Mesenchymal stem cell (in vitro differentiated cells and primary cell): Measurements from ENCODE around the gene SULT1A1.
"Not testable (repeated sequence)": the region's sequence is repeated elsewhere in the genome, so short reads cannot be mapped to it uniquely, and the experiment has no call there.

Source experiments
- DNase-seq: peaks from one replicate; pipeline ENCODE4 v3.0.0-alpha.2; 2013
- H2AFZ ChIP-seq: one replicate; pipeline ENCODE4 v1.6.1; 2013; ENCODE audit warnings: low read depth, mild to moderate bottlenecking, control low read depth, inconsistent platforms, low read length, moderate library complexity
- H2AK5ac ChIP-seq: 2 replicates; pipeline ENCODE4 v1.6.1; 2013; ENCODE audit warnings: low read length, moderate library complexity, mild to moderate bottlenecking, inconsistent platforms; ENCODE audit not compliant: severe bottlenecking
- H2BK120ac ChIP-seq: one replicate; pipeline ENCODE4 v1.6.1; 2013; ENCODE audit warnings: low read depth, mild to moderate bottlenecking, inconsistent platforms, low read length, moderate library complexity
- H2BK12ac ChIP-seq, 2 experiments: one replicate each; pipeline ENCODE4 v1.6.1; 2013; ENCODE audit warnings: inconsistent platforms in 2 of 2, low read length in 2 of 2, mild to moderate bottlenecking in 2 of 2, moderate library complexity in 2 of 2, control low read depth in 1 of 2
- H2BK15ac ChIP-seq: one replicate; pipeline ENCODE4 v1.6.1; 2013; ENCODE audit warnings: mild to moderate bottlenecking, low read depth, inconsistent platforms; ENCODE audit not compliant: poor library complexity, severe bottlenecking
- H2BK5ac ChIP-seq: 2 replicates; pipeline ENCODE4 v1.6.1; 2013; ENCODE audit warnings: low read depth, mild to moderate bottlenecking, low read length, control low read depth, inconsistent platforms; ENCODE audit not compliant: poor library complexity, severe bottlenecking
- H3K14ac ChIP-seq, 2 experiments: one replicate each; pipeline ENCODE4 v1.6.1; 2013; ENCODE audit warnings: inconsistent platforms in 2 of 2, low read length in 2 of 2, control low read depth in 1 of 2, mild to moderate bottlenecking in 1 of 2, moderate library complexity in 1 of 2
- H3K18ac ChIP-seq, 2 experiments: one replicate each; pipeline ENCODE4 v1.6.1; 2013; ENCODE audit warnings: inconsistent platforms in 2 of 2, low read length in 2 of 2, control low read depth in 1 of 2, low read depth in 1 of 2, mild to moderate bottlenecking in 1 of 2
- H3K23ac ChIP-seq, 2 experiments: one replicate each; pipeline ENCODE4 v1.6.1; 2013; ENCODE audit warnings: inconsistent platforms in 2 of 2, low read length in 2 of 2, mild to moderate bottlenecking in 2 of 2, moderate library complexity in 2 of 2, control low read depth in 1 of 2
- H3K27ac ChIP-seq: 2 replicates; pipeline ENCODE4 v1.5.1; 2013; ENCODE audit warnings: mild to moderate bottlenecking, moderate library complexity, low read length, control low read depth, inconsistent platforms; ENCODE audit not compliant: poor library complexity, severe bottlenecking
- H3K27me3 ChIP-seq, 2 experiments: 2 replicates each; pipeline versions ENCODE4 v1.6.1 to v1.7.0; 2013; ENCODE audit warnings: low read length in 2 of 2, mild to moderate bottlenecking in 2 of 2, moderate library complexity in 2 of 2, control low read depth in 1 of 2, inconsistent platforms in 1 of 2; ENCODE audit not compliant: control insufficient read depth in 1 of 2, insufficient read depth in 1 of 2
- H3K36me3 ChIP-seq, 2 experiments: 2 replicates each; pipeline versions ENCODE4 v1.6.1 to v1.7.0; 2013; ENCODE audit warnings: low read length in 2 of 2, control low read depth in 1 of 2, inconsistent platforms in 1 of 2, low read depth in 1 of 2, mild to moderate bottlenecking in 1 of 2; ENCODE audit not compliant: insufficient read depth in 2 of 2, control insufficient read depth in 1 of 2
- H3K4ac ChIP-seq, 2 experiments: one replicate each; pipeline ENCODE4 v1.6.1; 2013; ENCODE audit warnings: inconsistent platforms in 2 of 2, low read length in 2 of 2, mild to moderate bottlenecking in 2 of 2, moderate library complexity in 2 of 2, control low read depth in 1 of 2, low read depth in 1 of 2
- H3K4me1 ChIP-seq: 2 replicates; pipeline ENCODE4 v1.6.1; 2013; ENCODE audit warnings: low read depth, low read length, control low read depth; ENCODE audit not compliant: control insufficient read depth, insufficient read depth
- H3K4me2 ChIP-seq: 2 replicates; pipeline ENCODE4 v1.6.1; 2013; ENCODE audit warnings: low read length, mild to moderate bottlenecking, inconsistent platforms; ENCODE audit not compliant: poor library complexity, severe bottlenecking
- H3K4me3 ChIP-seq, 2 experiments: 2 replicates each; pipeline versions ENCODE4 v1.5.1 to v1.7.0; 2013; ENCODE audit warnings: low read length in 2 of 2, mild to moderate bottlenecking in 2 of 2, control low read depth in 1 of 2, low read depth in 1 of 2; ENCODE audit not compliant: insufficient read depth in 1 of 2
- H3K79me1 ChIP-seq: replicated peaks from 2 replicates; pipeline ENCODE4 v1.6.1; 2013; ENCODE audit warnings: mild to moderate bottlenecking, control low read depth, low read length, inconsistent platforms; ENCODE audit not compliant: poor library complexity, severe bottlenecking
- H3K9ac ChIP-seq: 2 replicates; pipeline ENCODE4 v1.7.0; 2013; ENCODE audit warnings: mild to moderate bottlenecking, low read length, moderate library complexity
- H3K9me3 ChIP-seq: 2 replicates; pipeline ENCODE4 v1.7.0; 2013; ENCODE audit warnings: mild to moderate bottlenecking, low read length; ENCODE audit not compliant: control insufficient read depth
- H4K8ac ChIP-seq: one replicate; pipeline ENCODE4 v1.6.1; 2013; ENCODE audit warnings: inconsistent platforms, mild to moderate bottlenecking, low read length, moderate library complexity
- H4K91ac ChIP-seq: one replicate; pipeline ENCODE4 v1.6.1; 2013; ENCODE audit warnings: mild to moderate bottlenecking, low read length, inconsistent platforms
- WGBS: methylation state at CpG from one replicate; pipeline ENCODE4 v1.1.7; 2013; ENCODE audit warnings: mixed read lengths; 5-methylcytosine and 5-hydroxymethylcytosine counted together

The SULT1A1 gene

GRCh38 chr16:28621481-28622155 lies 11.8 kb upstream of the SULT1A1 start:
- H2AFZ ChIP-seq, result no peak overlapping the region
- peaks cover 1% of the 10 kb centered on the region for H3K4me1 ChIP-seq
- no peak overlapping the region for H2BK5ac ChIP-seq
- H3K4me3 ChIP-seq, result no peak overlapping the region
- H3K14ac ChIP-seq, result no peak overlapping the region
- no peaks in the 10 kb centered on the region for H3K36me3 ChIP-seq
- H3K9me3 ChIP-seq, result no peaks in the 10 kb centered on the region
- H4K91ac ChIP-seq, result no peak overlapping the region
- no peak overlapping the region for H3K9ac ChIP-seq
- H3K4ac ChIP-seq, result no peak overlapping the region
- H2BK120ac ChIP-seq, result no peak overlapping the region
- H3K27ac ChIP-seq, result no peak overlapping the region
- no peak overlapping the region for H2BK12ac ChIP-seq
- H3K4me2 ChIP-seq, result no peak overlapping the region
- no peak for DNase-seq
- H3K18ac ChIP-seq, result no peak overlapping the region
- WGBS, result 57% methylated on average over 7 of the region's 7 CpGs
- H2BK15ac ChIP-seq, result no peak overlapping the region
- H4K8ac ChIP-seq, result no peak overlapping the region
- no peaks in the 10 kb centered on the region for H3K79me1 ChIP-seq
- H3K27me3 ChIP-seq, result peaks cover 4 to 16% of the 10 kb centered on the region in 2 experiments
- H2AK5ac ChIP-seq, result no peak overlapping the region
- H3K23ac ChIP-seq, result no peak overlapping the region

- peaks cover 4 to 19% of the 10 kb centered on the region in 2 experiments for H3K27me3 ChIP-seq
- not testable (repeated sequence) for H3K9me3 ChIP-seq, H2BK5ac ChIP-seq, H2BK120ac ChIP-seq, H4K8ac ChIP-seq, H3K4ac ChIP-seq, H3K36me3 ChIP-seq, H2BK12ac ChIP-seq, H3K23ac ChIP-seq, DNase-seq, H3K27ac ChIP-seq, H3K14ac ChIP-seq, H2BK15ac ChIP-seq, H3K18ac ChIP-seq, H4K91ac ChIP-seq, H3K4me2 ChIP-seq, H2AK5ac ChIP-seq, H3K79me1 ChIP-seq, H3K4me1 ChIP-seq, H3K9ac ChIP-seq, H2AFZ ChIP-seq, H3K4me3 ChIP-seq
- no CpG with 5 or more reads among the region's 1 CpG for WGBS
These were observed 10.5 kb upstream of the SULT1A1 start for GRCh38 chr16:28620316-28620715.

GRCh38 chr16:28617874-28618273 lies 8.0 kb upstream of the SULT1A1 start:
- Histone ChIP-seq H2BK12ac (no peak overlapping the region), H3K4ac (no peak overlapping the region), H3K4me1 (no peaks in the 10 kb centered on the region), H3K23ac (no peak overlapping the region), H3K27ac (no peak overlapping the region), H3K9ac (no peak overlapping the region), H2BK5ac (no peak overlapping the region), H4K91ac (no peak overlapping the region), H2AK5ac (no peak overlapping the region), H3K79me1 (no peaks in the 10 kb centered on the region), H3K4me3 (no peak overlapping the region), H2AFZ (no peak overlapping the region), H3K27me3 (peaks cover 4 to 15% of the 10 kb centered on the region in 2 experiments), H3K18ac (no peak overlapping the region), H2BK15ac (no peak overlapping the region), H3K4me2 (no peak overlapping the region), H3K36me3 (no peaks in the 10 kb centered on the region), H2BK120ac (no peak overlapping the region), H4K8ac (no peak overlapping the region), H3K9me3 (no peaks in the 10 kb centered on the region), H3K14ac (no peak overlapping the region)
- WGBS, result 41% methylated on average over 4 of the region's 4 CpGs
- peak; percentile 63 for DNase-seq

- Histone ChIP-seq H3K36me3 (no peaks in the 10 kb centered on the region), H2AK5ac (no peak overlapping the region), H3K27me3 (peaks cover 4 to 7% of the 10 kb centered on the region in 2 experiments), H3K4ac (no peak overlapping the region), H2BK12ac (no peak overlapping the region), H3K23ac (no peak overlapping the region), H3K79me1 (no peaks in the 10 kb centered on the region), H3K4me1 (no peaks in the 10 kb centered on the region), H3K27ac (no peak overlapping the region), H3K9me3 (no peaks in the 10 kb centered on the region), H2AFZ (no peak overlapping the region), H4K91ac (no peak overlapping the region), H3K18ac (no peak overlapping the region), H4K8ac (no peak overlapping the region), H3K9ac (no peak overlapping the region), H2BK120ac (no peak overlapping the region), H3K4me2 (no peak overlapping the region), H3K14ac (no peak overlapping the region), H2BK5ac (no peak overlapping the region), H2BK15ac (no peak overlapping the region), H3K4me3 (no peak overlapping the region)
- WGBS, result 79% methylated on average over 7 of the region's 7 CpGs
- no peak for DNase-seq
These were observed 6.8 kb upstream of the SULT1A1 start for GRCh38 chr16:28616636-28617035.
